ENCODE measurements around the gene KCTD5.
A peak's percentile ranks its signal among the peaks of the same experiment; 100 is the strongest.
"Not testable (repeated sequence)": the region's sequence is repeated elsewhere in the genome, so short reads cannot be mapped to it uniquely, and the experiment has no call there.

Gene KCTD5

DNA sequence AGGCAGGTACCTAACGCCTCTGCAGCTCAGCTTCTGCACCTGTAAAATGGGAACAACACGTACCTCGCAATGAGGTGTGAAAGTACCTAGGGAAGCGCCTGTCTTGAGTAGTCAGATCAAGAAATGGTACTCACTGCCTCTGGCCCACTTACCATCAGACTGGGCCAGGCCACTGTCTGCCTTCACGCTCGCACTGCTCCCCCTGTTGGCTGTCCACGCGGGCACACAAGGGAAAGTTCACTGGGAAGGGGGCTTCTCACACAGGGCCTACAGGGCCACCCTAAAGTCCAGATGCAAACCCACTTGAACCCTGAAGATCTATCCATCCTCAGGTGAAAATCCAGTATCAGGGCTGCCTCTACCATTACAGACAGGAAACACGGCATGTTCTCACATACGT lies 11.1 kb upstream of the KCTD5 start:
- DNase-seq (ENCODE audit: low read depth, low spot score); H3K27ac ChIP-seq: not testable (repeated sequence)

DNA sequence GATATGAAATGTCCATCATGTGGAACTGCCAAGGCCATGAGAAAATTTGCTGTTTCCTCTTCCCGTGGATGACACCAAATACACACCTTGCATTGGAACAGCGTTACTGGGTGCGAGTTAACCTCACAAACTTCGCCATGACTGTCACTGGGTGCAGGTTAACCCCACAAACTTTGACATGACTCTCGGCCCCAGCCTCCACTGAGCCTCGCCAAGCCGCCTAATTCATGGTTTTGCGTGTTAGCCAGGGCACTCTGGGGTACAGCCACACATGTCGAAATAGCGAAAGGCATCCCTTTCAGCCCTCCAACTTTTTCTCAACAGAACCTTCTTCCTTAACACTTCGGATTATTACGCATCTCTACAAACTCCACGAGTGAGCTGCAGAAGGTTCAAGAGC lies 10.6 kb upstream of the KCTD5 start:
- DNase-seq (ENCODE audit: low read depth, low spot score) = no peak
- no peak overlapping the region for H3K27ac ChIP-seq

DNA sequence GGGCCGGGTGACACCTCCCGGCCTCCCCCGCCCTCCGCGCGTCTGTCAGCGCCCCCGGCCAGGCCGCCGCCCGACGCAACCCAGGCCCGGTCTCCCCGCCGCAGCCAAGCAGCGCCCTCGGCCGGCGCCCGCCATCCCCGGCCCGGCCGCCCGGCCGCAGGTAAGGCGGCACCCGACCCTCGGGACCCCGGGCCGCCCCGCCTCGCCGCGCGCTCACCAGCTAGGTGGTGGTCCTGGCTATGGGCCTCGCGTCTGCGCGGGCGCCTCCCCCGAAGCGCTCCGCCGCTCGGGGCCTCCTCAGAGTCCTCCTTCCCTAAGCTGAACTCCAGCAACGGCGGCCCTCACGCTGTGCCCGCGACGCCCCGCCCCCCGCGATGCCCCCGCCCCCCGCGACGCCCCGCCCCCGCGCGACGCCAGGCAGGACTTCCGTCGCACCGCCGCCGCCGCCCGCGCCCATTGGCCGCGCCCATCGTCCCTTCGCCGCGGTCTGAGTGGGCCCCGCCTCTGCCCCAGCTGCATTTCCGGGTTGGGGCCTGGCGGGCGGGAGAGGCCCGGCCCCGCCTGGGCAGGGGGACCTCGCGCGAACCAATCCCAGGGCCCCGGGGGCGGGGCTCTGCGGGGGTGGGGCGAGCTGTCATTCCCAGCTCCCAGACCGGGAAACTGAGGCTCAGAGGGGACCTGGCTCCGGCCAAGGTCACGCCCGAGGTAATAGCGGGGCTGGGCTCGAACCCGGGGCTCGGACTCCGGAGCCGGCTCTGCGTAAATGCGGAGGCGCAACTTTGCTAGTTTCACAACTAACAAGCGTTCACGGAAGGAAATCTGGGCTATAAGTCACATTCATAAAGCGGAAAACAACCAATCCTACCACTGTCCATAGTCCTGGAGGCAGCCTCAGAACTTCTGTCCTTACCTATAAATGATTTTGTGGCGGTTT lies 9.0 kb upstream of the KCTD5 start:
- DNase-seq (ENCODE audit: low read depth, low spot score) = peak; percentile 66
- peak overlapping the region; percentile 64 for H3K27ac ChIP-seq

DNA sequence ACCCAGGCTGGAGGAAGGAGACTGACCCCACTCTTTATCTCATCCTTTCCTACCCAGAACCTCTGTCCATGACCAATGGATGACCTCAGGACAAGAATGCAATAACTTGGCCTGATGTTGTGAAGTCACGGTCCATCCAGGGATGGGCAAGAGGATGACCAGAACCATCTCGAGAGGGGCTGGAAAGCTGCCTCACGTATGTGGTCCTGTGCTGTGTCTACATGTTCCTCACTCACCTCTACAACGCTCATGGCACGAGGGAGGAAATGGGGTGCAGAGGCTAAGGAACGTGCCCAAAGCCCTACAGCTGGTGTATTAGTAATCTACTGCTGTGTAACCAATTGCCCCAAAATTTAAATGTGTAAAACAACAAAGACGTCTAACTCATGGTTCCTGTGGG lies 7.3 kb upstream of the KCTD5 start:
- no peak for DNase-seq (ENCODE audit: low read depth, low spot score)
- H3K27ac ChIP-seq = no peak overlapping the region

DNA sequence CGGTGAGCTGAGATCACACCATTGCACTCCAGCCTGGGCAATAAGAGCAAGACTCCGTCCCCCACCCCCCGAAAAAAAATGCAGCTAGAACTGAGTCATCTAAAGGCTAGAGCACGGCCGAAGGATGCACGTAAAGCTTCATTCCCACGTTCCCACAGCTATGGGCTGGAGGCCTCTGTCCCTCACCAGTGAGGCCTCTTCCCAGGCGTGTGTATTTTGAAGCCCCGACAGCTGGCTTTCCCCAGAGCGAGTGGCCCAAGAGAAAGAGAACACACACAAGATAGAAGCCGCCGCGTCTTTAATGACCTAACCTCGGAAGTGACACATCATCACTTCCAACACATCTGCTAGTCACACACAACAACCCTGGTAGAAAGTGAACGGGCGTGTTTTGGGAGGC lies 6.6 kb upstream of the KCTD5 start:
- H3K27ac ChIP-seq = no peak overlapping the region
- DNase-seq (ENCODE audit: low read depth, low spot score) = no peak

DNA sequence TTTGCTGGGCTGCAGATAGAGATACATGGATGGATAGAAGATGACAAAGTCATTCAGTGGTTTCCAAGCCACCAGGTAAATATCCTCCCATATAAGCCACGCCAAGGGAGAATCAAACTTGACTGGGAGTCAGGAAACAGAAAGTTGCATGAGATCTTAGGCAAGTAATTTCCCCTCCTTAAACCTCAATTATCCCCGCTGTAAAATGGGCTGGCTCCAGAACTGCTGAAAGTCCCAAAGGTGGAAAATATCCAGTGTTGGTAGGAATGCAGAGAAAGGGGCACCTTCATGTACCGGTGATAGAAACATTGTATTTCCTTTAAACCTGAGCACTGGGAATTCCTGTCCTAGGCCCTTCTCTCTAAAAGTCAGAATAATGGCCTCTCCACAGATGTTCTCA lies 5.4 kb upstream of the KCTD5 start:
- H3K27ac ChIP-seq; DNase-seq (ENCODE audit: low read depth, low spot score): not testable (repeated sequence)

DNA sequence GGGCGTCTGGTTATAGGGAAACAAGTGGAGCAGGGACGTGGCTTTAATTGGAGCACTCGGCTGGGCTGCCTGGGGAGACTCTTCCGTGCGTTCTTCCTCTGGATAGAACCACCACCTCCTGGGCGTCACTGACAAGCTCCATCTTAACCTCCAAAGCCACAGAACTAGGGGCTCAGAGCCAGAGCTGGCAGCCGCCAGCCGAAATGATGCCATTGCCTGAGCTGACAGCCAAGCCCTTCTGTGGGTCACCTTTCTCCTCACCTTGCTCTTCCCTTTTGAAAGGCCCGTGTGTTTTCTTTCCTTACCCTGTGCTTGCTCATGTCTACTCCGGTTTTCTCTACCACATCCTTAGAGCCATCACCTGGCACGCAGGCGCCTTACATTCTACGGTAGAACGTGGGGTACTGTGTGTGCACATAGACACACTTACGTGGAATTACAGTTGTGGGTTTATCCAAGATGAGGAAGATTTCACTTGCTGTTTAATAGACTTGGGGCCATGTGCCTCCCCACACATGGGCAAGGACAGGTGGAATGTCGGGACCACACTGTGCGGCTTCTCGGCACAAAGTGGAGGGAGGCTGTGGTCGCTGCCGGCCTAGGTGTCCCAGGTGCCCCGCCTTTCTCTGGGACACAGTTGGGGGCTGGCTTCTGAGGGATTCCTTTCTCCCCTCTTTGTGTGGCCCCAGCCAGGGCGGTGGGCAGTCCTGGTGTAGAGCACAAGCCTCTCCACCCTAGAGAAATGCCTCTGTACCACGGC lies 3.9 kb upstream of the KCTD5 start:
- DNase-seq (ENCODE audit: low read depth, low spot score); H3K27ac ChIP-seq: not testable (repeated sequence)

DNA sequence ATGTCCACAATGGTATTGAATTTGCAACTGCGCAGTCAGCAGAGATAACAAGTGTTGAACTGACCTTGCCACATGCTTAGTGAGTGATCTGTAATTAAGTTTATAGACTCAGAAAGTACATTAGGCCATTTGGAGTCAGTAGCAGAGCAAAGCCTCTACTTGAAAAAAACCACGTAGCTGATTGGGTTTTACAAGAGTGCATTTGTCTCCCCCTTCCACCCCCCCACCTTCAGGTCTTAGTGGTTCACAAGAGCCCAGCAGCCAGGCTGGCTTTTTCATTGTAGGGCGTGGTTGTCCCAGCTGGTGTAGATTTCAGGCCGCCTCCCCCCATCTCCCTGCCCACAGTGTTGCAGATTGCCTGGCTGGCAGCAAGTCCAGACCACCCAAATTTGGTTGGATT lies 2.4 kb upstream of the KCTD5 start:
- not testable (repeated sequence) for H3K27ac ChIP-seq

DNA sequence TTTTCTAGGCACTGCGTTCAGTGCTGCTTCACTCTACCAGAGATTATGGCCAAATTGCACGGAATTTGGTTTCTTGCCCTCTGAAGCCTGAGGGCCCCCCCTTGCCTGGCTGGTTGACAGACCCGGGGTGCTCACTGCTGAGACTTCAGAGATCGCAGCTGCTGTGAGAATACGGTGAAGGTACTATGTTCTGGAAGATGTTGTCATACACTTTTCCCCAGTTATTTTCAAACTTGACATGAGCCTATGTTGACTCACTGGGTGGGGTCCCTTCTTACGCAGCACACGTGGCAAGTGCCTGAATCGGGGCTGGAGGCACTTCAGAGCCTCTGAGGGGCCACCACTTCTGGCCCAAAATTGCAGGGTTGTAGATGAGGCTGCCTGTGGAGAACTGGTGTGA lies 2.0 kb upstream of the KCTD5 start:
- H3K27ac ChIP-seq = peak overlapping the region; percentile 79
- DNase-seq (ENCODE audit: low read depth, low spot score) = not testable (repeated sequence)

More for the DNA sequence above, 2.4 kb upstream of the KCTD5 start:
- not testable (repeated sequence) for DNase-seq (ENCODE audit: low read depth, low spot score)

DNA sequence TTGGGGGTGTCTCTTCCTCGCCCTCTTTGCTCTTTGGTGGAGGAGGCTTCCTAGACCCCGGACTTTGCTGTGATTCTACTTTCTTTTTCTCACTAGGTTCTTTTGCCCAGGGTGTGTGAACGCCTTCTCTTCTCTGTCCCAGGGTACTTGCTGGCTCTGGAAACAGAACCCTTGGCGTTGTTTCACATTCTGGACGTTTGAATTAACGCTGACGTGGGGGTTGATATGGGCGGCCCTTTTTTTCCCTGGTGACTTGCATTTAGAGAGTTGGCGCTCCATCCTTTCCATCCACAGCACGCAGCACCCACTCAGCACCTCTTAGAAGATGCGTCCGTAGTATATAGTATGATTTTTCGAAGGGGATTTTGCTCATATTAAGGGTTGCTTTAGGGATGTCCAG lies 718 bp downstream of the KCTD5 start:
- DNase-seq (ENCODE audit: low read depth, low spot score) = not testable (repeated sequence)
- peak overlapping the region; percentile 79 for H3K27ac ChIP-seq

DNA sequence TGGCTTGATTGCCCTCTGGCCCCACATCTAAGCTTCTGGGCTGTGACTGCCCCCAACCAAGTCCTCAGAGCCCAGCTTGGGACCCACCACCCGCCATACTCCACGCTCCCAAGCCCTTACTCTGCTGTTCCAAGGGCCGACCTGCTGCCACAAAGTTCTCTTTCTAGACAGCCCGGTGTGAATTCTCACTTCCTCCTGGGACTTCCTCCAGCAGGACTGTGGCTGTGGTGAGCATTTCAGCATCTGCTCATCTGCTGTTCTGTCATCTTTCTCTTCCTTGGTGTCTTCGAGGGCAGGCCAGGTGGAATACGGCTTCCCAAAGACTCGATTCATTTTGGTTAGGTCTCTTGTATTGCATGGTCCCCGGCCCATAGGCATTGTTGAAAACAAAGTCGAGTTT lies 3.8 kb downstream of the KCTD5 start:
- DNase-seq (ENCODE audit: low read depth, low spot score); H3K27ac ChIP-seq: not testable (repeated sequence)

DNA sequence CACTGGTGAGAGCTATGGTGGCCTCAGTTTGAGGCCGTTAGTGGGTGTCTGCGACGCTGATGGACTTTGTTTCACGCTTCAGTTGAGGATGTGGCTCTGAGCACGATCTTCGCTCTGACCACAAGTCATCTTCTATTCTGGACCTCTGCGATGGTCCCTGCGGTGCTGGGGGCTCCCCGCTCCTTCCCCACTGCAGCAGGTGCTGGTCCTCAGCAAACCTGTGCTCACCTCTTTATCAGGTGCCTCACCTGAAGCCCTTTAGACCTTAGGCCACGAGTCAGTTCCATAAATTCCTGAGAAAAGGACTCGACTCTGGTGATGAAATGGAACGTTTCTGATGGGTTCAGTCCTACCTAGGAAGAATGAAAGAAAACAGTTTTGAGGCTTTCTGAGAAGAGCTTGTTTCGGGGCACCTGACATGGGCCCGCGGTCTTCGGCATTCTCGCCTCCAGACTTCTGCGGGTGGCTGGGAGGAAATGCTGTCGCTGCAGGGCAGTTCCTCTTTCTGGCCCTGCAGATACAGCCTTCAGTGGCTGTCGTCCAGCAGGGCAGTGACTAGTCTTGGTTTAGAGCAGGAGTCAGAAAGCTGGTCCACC lies 4.7 kb downstream of the KCTD5 start:
- no peak overlapping the region for H3K27ac ChIP-seq
- DNase-seq (ENCODE audit: low read depth, low spot score) = no peak

DNA sequence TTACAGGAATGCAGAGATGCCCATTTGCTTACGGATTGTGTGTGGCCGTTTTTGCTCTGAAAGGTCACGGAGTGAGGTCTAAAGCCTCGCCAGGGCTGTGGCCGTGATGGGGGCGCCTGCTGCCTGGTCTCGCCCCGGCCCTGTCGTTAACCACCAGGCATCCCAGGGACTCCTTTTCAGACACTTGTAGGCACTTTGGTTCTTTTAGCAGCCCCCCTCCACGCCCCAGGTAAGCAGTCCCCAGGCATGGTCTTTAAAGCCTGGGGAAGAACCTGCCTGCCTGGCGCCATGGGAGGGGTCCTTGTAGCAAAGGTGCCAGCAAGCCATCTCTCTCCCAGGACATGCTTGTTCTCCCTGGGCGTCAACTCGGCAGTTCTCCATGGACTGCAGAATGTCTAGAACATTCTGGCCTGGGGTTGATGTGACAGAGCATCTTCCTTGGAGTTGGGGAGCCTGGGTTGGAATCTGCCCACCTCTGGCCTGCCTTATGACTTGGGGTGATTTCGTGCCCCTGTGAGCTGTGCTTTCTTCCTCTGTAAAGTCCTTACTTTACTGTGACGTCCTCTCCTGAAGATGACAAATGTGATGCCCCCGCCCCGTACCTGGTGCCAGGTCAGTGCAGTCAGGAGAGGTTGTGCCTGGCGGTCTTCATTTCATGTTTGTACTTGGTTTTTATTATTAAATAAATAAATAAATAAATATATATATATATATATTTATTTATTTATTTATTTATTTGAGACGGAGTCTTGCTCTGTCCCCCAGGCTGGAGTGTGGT lies 5.4 kb downstream of the KCTD5 start:
- H3K27ac ChIP-seq = no peak overlapping the region
- no peak for DNase-seq (ENCODE audit: low read depth, low spot score)

DNA sequence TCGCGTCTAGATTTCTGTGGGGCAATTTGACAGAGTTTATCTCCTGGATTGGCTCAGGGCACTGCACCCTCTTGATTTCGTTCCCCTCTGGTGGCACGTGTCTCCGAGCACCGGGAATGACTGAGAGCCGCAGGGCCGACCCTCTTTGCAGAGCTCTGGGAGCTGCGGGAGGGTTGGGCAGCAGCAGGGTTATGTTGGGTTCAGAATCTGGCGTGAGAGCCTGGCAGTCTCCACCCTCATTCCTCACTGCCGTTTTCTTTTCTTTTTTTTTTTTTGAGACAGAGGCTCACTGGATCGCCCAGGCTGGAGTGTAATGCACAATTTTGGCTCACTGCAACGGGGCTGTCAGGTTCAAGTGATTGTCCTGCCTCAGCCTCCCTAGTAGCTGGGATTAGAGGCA lies 7.1 kb downstream of the KCTD5 start:
- DNase-seq (ENCODE audit: low read depth, low spot score); H3K27ac ChIP-seq: not testable (repeated sequence)

DNA sequence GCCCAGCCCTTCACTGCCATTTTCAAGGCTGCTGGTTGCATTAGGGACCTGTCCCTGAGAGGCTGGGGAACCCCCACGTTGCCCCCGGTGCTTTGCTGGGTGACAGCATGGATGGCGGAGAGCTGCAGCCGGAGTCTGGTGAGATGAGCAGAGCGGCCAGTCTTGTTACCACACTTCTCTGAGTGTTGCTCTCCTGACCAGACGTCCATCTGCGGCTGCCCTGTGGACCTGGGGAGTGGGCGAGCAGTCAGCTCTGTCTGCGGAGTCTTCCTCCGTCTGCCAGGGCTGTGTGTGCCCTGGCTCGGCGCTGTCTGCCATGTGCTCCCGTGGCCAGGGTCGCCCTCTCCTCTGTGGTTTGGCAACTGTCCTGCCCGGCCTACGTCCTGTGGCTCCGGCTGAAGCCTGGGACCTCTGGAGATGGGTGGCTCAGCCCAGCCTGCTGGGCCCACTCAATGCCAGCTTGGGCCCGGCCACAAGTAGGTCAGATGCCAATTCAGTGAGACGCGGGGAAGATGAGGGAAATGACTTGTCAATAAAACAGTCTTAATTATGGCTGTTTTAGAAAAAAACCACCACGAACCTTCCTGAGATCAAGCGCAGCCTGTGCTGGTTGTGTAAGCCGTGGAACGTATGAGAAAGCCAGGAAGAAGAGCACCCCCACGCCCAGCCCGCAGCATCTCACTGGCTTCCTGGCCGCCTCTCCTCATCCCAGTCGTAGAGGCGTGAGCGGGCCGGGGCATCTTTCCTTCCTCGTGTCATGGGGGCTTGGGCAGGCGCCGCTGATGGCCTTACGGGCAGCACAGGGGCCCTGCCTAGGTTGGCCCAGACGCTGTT lies 7.9 kb downstream of the KCTD5 start:
- no peak overlapping the region for H3K27ac ChIP-seq

DNA sequence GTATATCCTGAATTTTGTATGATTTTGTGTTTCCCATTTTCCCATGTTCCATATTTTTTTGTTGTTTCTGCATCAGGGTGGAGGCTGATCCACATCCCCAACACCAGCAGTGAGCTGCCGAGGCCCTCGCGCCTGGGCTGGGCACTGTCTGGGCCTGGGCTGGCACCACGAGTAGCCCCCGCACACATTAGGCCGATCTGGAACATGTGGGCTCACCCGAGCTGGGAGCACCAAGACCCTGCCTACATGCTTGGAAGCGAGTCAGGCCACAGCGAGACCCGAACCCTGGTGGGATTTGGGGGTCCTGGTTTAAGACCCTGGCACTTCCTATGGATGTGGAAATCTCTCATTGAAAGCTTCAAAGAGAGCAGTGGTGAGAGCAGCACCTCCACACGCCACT lies 8.5 kb downstream of the KCTD5 start:
- DNase-seq (ENCODE audit: low read depth, low spot score) = no peak
- H3K27ac ChIP-seq = no peak overlapping the region

More for the DNA sequence above, 7.9 kb downstream of the KCTD5 start:
- DNase-seq (ENCODE audit: low read depth, low spot score) = no peak

DNA sequence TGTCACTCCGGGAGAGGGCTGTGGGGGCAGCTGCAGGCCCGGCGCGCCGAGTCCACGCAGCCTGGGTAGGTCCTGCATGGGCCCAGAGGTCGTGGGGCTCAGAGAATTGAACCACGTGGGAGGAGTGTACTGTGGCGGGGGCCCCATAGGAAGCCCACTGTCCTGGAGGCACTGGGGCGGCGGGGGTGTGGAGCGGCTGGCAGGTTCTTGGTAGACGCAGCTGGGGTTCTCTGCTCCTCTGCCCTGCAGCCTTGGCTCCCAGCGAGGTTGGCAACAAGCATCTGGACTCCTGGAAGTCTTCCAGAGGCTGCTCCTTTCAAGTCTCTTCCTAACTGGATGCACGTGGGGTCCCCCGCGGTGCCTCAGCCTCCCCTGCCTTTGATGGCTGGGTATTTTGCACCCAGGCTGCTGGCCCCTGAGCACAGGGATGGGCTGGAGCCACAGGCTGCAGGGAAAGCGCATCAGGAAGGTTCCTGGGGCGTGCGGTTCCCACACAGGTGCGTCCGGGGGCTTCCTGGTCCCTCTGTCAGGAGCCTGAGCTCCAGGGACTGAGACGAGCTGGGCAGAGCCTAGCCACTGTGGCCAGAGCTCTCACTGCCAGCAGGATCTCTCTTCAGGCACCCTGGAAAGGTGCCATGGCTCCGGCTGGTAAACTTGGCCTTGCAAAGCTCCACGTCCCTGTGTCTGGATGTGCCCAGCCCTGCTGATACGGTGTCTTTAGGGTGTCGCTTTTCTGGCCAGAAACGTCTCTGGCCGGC lies 9.3 kb downstream of the KCTD5 start:
- no peak for DNase-seq (ENCODE audit: low read depth, low spot score)
- no peak overlapping the region for H3K27ac ChIP-seq

DNA sequence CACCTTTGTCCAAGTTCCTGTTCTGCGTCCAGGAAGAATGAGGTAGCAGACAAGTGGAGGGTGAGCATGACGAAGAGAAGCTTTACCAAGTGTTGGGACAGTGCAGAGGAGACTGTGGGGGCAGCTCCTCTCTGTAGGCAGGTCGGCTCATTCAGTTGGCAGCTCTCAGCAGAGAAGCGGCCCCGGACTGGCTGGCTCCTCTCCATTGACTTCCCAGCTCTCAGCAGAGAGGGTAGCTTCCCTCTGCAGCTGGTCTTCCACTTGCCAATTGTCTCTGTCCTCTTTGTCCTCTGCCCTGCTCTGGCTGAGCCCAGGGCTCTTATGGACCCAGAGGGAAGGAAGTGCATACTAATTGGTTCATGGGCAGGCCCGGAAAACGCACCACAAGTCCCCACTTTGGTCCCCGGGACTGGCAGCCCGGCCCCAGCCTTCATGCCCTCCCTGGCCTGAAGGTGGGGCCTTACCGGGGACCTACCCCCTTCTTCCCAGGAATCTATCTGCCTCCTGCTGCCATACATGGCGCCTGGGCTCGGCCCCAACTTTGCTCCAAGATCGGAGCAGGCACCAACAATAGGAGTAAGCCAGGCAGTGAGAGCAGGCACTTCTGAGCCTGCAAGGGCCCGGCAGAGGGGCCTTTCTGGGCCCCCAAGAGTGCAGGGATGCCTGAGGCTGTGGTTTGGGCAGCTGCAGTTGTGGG lies 10.1 kb downstream of the KCTD5 start:
- no peak overlapping the region for H3K27ac ChIP-seq
- DNase-seq (ENCODE audit: low read depth, low spot score) = no peak

All from epithelial cell of prostate (primary cell).